ENCODE measurements around the gene ACAA1. TPM values are rescaled to one million over a fixed set of nuclear protein-coding genes. Genes with fewer than 3 reads are reported as not detected.

Gene ACAA1
- total and polyA plus RNA-seq, 2 donors (not counting 1 experiment from before 2014, with no cell fraction given), result 98.4 to 143 TPM

- Histone ChIP-seq H2AFZ (ENCODE audit: insufficient read depth, low read depth, low read length, poor library complexity, severe bottlenecking) (no peak overlapping the region), H3K27me3 (replicated peaks in 1 of 4; ENCODE audit: control extremely low read depth in 1 of 4, control insufficient read depth in 3 of 4, insufficient read depth in 4 of 4, low read length in 3 of 4) (no peaks in the 10 kb centered on the region), H3K27ac (ENCODE audit: low read length in 2 of 2) (no peak overlapping the region), H3K79me2 (ENCODE audit: control insufficient read depth, insufficient read depth, low read length) (peaks cover 31% of the 10 kb centered on the region), H3K4me2 (replicated peaks; ENCODE audit: low read depth, low read length, poor library complexity, severe bottlenecking) (no peak overlapping the region), H3K4me3 (ENCODE audit: control extremely low read depth in 1 of 5, extremely low read depth in 1 of 5, insufficient read depth in 1 of 5, low read depth in 2 of 5, low read length in 4 of 5) (no peak overlapping the region), H3K36me3 (replicated peaks in 1 of 2; ENCODE audit: control extremely low read depth in 1 of 2, control insufficient read depth in 1 of 2, extremely low read depth in 1 of 2, insufficient read depth in 2 of 2, low read length in 1 of 2) (peaks cover 4 to 19% of the 10 kb centered on the region in 2 experiments), H3K9ac (ENCODE audit: low read length) (no peak overlapping the region), H3K9me3 (ENCODE audit: control extremely low read depth in 1 of 3, control insufficient read depth in 2 of 3, insufficient read depth in 1 of 3, low read length in 2 of 3) (peaks cover 4 to 7% (median 4%) of the 10 kb centered on the region in 3 donors), H3K4me1 (ENCODE audit: control insufficient read depth in 2 of 2, insufficient read depth in 2 of 2, low read length in 2 of 2) (peaks cover 28 to 36% of the 10 kb centered on the region in 2 donors), H4K20me1 (ENCODE audit: control insufficient read depth, insufficient read depth, low read length, poor library complexity, severe bottlenecking) (no peaks in the 10 kb centered on the region)
- ChIA-PET CTCF (interaction anchor here (0.6 to 1.4 kb wide), 2 partner anchors 23 to 26 kb away, joined by 4 to 6 read pairs; partner anchors contain the start of gene OXSR1), POLR2A (interaction anchor here (1.0 to 1.6 kb wide), 2 partner anchors 23 to 25 kb away, joined by 5 to 6 read pairs; partner anchors contain the start of gene OXSR1)
- peaks cover 4% of the 10 kb centered on the region for H3K9me3 Mint-ChIP-seq (ENCODE audit: insufficient read depth)
- intact Hi-C loops (cut with micrococcal nuclease), result no loop called here
- ATAC-seq (ENCODE audit: low read depth) (no peak), DNase-seq (no peak)
- TF ChIP-seq, protein P1, sequence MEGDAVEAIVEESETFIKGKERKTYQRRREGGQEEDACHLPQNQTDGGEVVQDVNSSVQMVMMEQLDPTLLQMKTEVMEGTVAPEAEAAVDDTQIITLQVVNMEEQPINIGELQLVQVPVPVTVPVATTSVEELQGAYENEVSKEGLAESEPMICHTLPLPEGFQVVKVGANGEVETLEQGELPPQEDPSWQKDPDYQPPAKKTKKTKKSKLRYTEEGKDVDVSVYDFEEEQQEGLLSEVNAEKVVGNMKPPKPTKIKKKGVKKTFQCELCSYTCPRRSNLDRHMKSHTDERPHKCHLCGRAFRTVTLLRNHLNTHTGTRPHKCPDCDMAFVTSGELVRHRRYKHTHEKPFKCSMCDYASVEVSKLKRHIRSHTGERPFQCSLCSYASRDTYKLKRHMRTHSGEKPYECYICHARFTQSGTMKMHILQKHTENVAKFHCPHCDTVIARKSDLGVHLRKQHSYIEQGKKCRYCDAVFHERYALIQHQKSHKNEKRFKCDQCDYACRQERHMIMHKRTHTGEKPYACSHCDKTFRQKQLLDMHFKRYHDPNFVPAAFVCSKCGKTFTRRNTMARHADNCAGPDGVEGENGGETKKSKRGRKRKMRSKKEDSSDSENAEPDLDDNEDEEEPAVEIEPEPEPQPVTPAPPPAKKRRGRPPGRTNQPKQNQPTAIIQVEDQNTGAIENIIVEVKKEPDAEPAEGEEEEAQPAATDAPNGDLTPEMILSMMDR (IDR thresholded peaks at IDR 0.05), result no peak
- TF ChIP-seq EZH2 (IDR thresholded peaks at IDR 0.05; ENCODE audit: borderline replicate concordance, insufficient read depth, low read depth, low read length, poor library complexity, severe bottlenecking), result no peak
- peaks cover 49% of the 10 kb centered on the region for H3K4me1 Mint-ChIP-seq
- no peaks in the 10 kb centered on the region for H3K27me3 Mint-ChIP-seq
- no peak overlapping the region for H3K4me3 Mint-ChIP-seq
- peak overlapping the region; percentile 50 for H3K27ac Mint-ChIP-seq
- WGBS (ENCODE audit: insufficient coverage), result 81% methylated on average over 2 of the region's 2 CpGs
Observed at GRCh38 chr3:38141952-38142273, 5.0 kb upstream of the ACAA1 start.

GRCh38 chr3:38141173-38141951 lies 4.4 kb upstream of the ACAA1 start:
- Histone ChIP-seq H3K27ac (ENCODE audit: low read length in 2 of 2) (no peak overlapping the region), H4K20me1 (ENCODE audit: control insufficient read depth, insufficient read depth, low read length, poor library complexity, severe bottlenecking) (no peaks in the 10 kb centered on the region), H3K79me2 (ENCODE audit: control insufficient read depth, insufficient read depth, low read length) (peaks cover 36% of the 10 kb centered on the region), H2AFZ (ENCODE audit: insufficient read depth, low read depth, low read length, poor library complexity, severe bottlenecking) (no peak overlapping the region), H3K27me3 (replicated peaks in 1 of 4; ENCODE audit: control extremely low read depth in 1 of 4, control insufficient read depth in 3 of 4, insufficient read depth in 4 of 4, low read length in 3 of 4) (no peaks in the 10 kb centered on the region), H3K9me3 (ENCODE audit: control extremely low read depth in 1 of 3, control insufficient read depth in 2 of 3, insufficient read depth in 1 of 3, low read length in 2 of 3) (peaks cover 1 to 4% (median 4%) of the 10 kb centered on the region in 3 donors), H3K36me3 (replicated peaks in 1 of 2; ENCODE audit: control extremely low read depth in 1 of 2, control insufficient read depth in 1 of 2, extremely low read depth in 1 of 2, insufficient read depth in 2 of 2, low read length in 1 of 2) (peaks cover 4 to 19% of the 10 kb centered on the region in 2 experiments), H3K4me3 (ENCODE audit: control extremely low read depth in 1 of 5, extremely low read depth in 1 of 5, insufficient read depth in 1 of 5, low read depth in 2 of 5, low read length in 4 of 5) (no peak overlapping the region), H3K4me1 (ENCODE audit: control insufficient read depth in 2 of 2, insufficient read depth in 2 of 2, low read length in 2 of 2) (peaks cover 28 to 37% of the 10 kb centered on the region in 2 donors), H3K4me2 (replicated peaks; ENCODE audit: low read depth, low read length, poor library complexity, severe bottlenecking) (peak overlapping the region; percentile 88), H3K9ac (ENCODE audit: low read length) (no peak overlapping the region)
- H3K27ac Mint-ChIP-seq, result peak overlapping the region; percentile 50
- ATAC-seq (ENCODE audit: low read depth) (no peak), DNase-seq (no peak)
- peaks cover 49% of the 10 kb centered on the region for H3K4me1 Mint-ChIP-seq
- H3K4me3 Mint-ChIP-seq, result peak overlapping the region; percentile 17
- ChIA-PET CTCF (interaction anchor here (1.4 kb wide), 1 partner anchor 24 kb away, joined by 4 read pairs; the partner anchor contains the start of gene OXSR1), POLR2A (interaction anchor here (1.0 to 1.6 kb wide), 2 partner anchors 23 to 25 kb away, joined by 5 to 6 read pairs; partner anchors contain the start of gene OXSR1)
- peaks cover 3% of the 10 kb centered on the region for H3K9me3 Mint-ChIP-seq (ENCODE audit: insufficient read depth)
- no peaks in the 10 kb centered on the region for H3K27me3 Mint-ChIP-seq
- intact Hi-C loops (cut with micrococcal nuclease), result no loop called here
- WGBS (ENCODE audit: insufficient coverage), result 87% methylated on average over 5 of the region's 7 CpGs
- TF ChIP-seq, protein P1 (IDR thresholded peaks at IDR 0.05), result no peak
- TF ChIP-seq EZH2 (IDR thresholded peaks at IDR 0.05; ENCODE audit: borderline replicate concordance, insufficient read depth, low read depth, low read length, poor library complexity, severe bottlenecking), result no peak

Data from B cell (primary cell).